ENCODE measurements around the gene TRMT13. TPM values are rescaled to one million over a fixed set of nuclear protein-coding genes. Genes with fewer than 3 reads are reported as not detected.

The TRMT13 gene
- total RNA-seq, 1 experiment from 2014 or later = 12.7 TPM

DNA sequence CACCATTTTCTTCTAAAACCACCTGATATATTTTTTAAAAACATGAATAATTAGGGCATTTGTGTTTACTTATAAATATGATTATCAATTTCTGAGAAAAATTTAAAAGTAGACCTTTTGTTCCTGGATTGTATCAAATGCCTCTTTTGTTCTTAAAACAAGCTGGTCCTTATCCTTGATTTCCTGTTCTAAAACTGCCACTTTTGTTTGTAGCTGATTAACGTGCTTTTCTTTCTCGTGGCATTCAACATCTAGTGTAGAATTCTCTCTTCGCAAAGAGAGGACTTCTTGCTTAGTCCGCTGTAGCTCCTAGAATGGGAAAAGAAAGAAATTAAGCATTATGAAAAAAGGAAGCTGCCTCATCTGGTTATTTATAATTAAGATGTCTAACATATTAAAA is 25.3 kb upstream of the TRMT13 start:
- Mint-ChIP-seq H3K27ac (no peak overlapping the region), H3K36me3 (peaks cover 35% of the 10 kb centered on the region), H3K9me3 (no peaks in the 10 kb centered on the region), H3K27me3 (ENCODE audit: low read depth) (no peaks in the 10 kb centered on the region), H3K4me1 (no peaks in the 10 kb centered on the region), H3K4me3 (no peak overlapping the region)
- CTCF ChIA-PET = no interaction called here
- ATAC-seq (no peak), DNase-seq (ENCODE audit: low spot score) (no peak)
- POLR2A ChIA-PET = no interaction called here
- TF ChIP-seq ZBTB21 (CRISPR knock-in tag; IDR thresholded peaks at IDR 0.05; ENCODE audit: borderline replicate concordance) (no peak), ZNF281 (CRISPR knock-in tag; IDR thresholded peaks at IDR 0.05) (no peak), PREB (CRISPR knock-in tag; IDR thresholded peaks at IDR 0.05; ENCODE audit: borderline replicate concordance) (no peak), SMAD3 (CRISPR knock-in tag; IDR thresholded peaks at IDR 0.05; ENCODE audit: borderline replicate concordance) (no peak), ELF4 (CRISPR knock-in tag; IDR thresholded peaks at IDR 0.05; ENCODE audit: low read depth) (no peak), NFE2L1 (CRISPR knock-in tag; IDR thresholded peaks at IDR 0.05) (no peak), NR1H2 (CRISPR knock-in tag; IDR thresholded peaks at IDR 0.05) (no peak)

DNA sequence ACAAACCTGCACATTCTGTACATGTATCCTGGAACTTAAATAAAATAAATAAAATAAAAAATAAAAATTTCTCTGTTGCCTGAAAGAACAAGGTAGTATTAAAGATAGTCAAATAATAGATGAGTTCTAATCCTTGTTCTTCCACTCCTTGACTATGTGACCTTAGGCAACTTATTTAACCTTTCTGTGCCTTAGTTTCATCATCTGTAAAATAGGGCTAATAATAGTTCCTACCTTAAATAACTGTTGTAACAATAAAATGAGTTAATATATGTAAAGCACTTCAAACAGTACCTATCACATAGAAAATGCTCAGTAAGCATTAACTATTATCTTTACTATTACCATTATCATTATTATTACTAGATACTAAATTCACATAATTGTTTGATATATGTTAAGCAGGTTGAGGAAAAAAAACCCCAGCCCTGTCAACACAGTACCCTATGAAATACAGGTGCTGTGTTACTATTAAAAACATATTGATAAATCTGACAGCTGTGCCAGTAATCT is 23.4 kb upstream of the TRMT13 start:
- Mint-ChIP-seq H3K4me3 (no peak overlapping the region), H3K4me1 (no peaks in the 10 kb centered on the region), H3K9me3 (peaks cover 9% of the 10 kb centered on the region; the same call in 1 of the 2 replicates), H3K27ac (no peak overlapping the region), H3K27me3 (ENCODE audit: low read depth) (no peaks in the 10 kb centered on the region), H3K36me3 (peaks cover 30% of the 10 kb centered on the region)
- CTCF ChIA-PET = no interaction called here
- ATAC-seq (no peak), DNase-seq (ENCODE audit: low spot score) (no peak)
- POLR2A ChIA-PET = no interaction called here
- TF ChIP-seq FOXP4 (CRISPR knock-in tag; IDR thresholded peaks at IDR 0.05) (no peak), KAT7 (CRISPR knock-in tag; IDR thresholded peaks at IDR 0.05; ENCODE audit: borderline replicate concordance) (no peak), JUN (CRISPR knock-in tag; IDR thresholded peaks at IDR 0.05) (no peak), FOXK1 (CRISPR knock-in tag; IDR thresholded peaks at IDR 0.05) (no peak), AR (CRISPR knock-in tag; IDR thresholded peaks at IDR 0.05) (no peak), NFYB (CRISPR knock-in tag; conservative IDR thresholded peaks at IDR 0.05; ENCODE audit: low read depth) (no peak)
- TF ChIP-seq, protein P1, sequence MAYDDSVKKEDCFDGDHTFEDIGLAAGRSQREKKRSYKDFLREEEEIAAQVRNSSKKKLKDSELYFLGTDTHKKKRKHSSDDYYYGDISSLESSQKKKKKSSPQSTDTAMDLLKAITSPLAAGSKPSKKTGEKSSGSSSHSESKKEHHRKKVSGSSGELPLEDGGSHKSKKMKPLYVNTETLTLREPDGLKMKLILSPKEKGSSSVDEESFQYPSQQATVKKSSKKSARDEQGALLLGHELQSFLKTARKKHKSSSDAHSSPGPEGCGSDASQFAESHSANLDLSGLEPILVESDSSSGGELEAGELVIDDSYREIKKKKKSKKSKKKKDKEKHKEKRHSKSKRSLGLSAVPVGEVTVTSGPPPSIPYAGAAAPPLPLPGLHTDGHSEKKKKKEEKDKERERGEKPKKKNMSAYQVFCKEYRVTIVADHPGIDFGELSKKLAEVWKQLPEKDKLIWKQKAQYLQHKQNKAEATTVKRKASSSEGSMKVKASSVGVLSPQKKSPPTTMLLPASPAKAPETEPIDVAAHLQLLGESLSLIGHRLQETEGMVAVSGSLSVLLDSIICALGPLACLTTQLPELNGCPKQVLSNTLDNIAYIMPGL (CRISPR knock-in tag; IDR thresholded peaks at IDR 0.05) = no peak

Data from WTC11 (cell line).